HG03460 (cell line): Measurements from ENCODE around the gene CERS6.
"Not testable (repeated sequence)": the region's sequence is repeated elsewhere in the genome, so short reads cannot be mapped to it uniquely, and the experiment has no call there.

ENCODE experiments used
- ATAC-seq: cut with Tn5 transposase; IDR thresholded peaks from one replicate; pipeline ENCODE4 v1.9.1; 2021; ENCODE audit not compliant: unreplicated experiment

The CERS6 gene

GRCh38 chr2:168791140-168791539, 335.1 kb downstream of the CERS6 start:
- not testable (repeated sequence) for ATAC-seq

GRCh38 chr2:168793596-168793995, 337.5 kb downstream of the CERS6 start:
- ATAC-seq, result no peak

- no peak for ATAC-seq
Measured at GRCh38 chr2:168794968-168795367, 338.9 kb downstream of the CERS6 start.

GRCh38 chr2:168796090-168796577, 340.1 kb downstream of the CERS6 start:
- ATAC-seq, result no peak

GRCh38 chr2:168796583-168797285, 340.7 kb downstream of the CERS6 start:
- ATAC-seq, result no peak

- ATAC-seq, result no peak
Measured at GRCh38 chr2:168797286-168797655, 341.2 kb downstream of the CERS6 start.

GRCh38 chr2:168798076-168798887, 342.2 kb downstream of the CERS6 start:
- no peak for ATAC-seq

- ATAC-seq, result no peak
Measured at GRCh38 chr2:168798888-168799410, 342.9 kb downstream of the CERS6 start.

GRCh38 chr2:168801471-168801870, 345.4 kb downstream of the CERS6 start:
- no peak for ATAC-seq

- ATAC-seq, result no peak
Measured at GRCh38 chr2:168801961-168802858, 346.1 kb downstream of the CERS6 start, which contains the start of gene NOSTRIN. NOSTRIN (plus strand) TSS chr2:168802637; CDS start chr2:168802647, 10 bp downstream.

GRCh38 chr2:168802859-168803725, 347.0 kb downstream of the CERS6 start:
- no peak for ATAC-seq

GRCh38 chr2:168804214-168804613, 348.1 kb downstream of the CERS6 start:
- ATAC-seq, result no peak

- ATAC-seq, result no peak
Measured at GRCh38 chr2:168805615-168806014, 349.5 kb downstream of the CERS6 start.

- ATAC-seq, result no peak
Measured at GRCh38 chr2:168809537-168809936, 353.5 kb downstream of the CERS6 start.

GRCh38 chr2:168810235-168810634, 354.2 kb downstream of the CERS6 start:
- ATAC-seq, result no peak

- no peak for ATAC-seq
Measured at GRCh38 chr2:168811696-168812095, 355.6 kb downstream of the CERS6 start.

GRCh38 chr2:168814046-168814445, 358.0 kb downstream of the CERS6 start:
- no peak for ATAC-seq

- ATAC-seq, result no peak
Measured at GRCh38 chr2:168814939-168815907, 359.2 kb downstream of the CERS6 start.

- ATAC-seq, result no peak
Measured at GRCh38 chr2:168816369-168816768, 360.3 kb downstream of the CERS6 start.
